BE2C (cell line): ENCODE data around the gene ASCC1.
"Not testable (repeated sequence)": the region's sequence is repeated elsewhere in the genome, so short reads cannot be mapped to it uniquely, and the experiment has no call there.

Experiments
- DNase-seq: peaks from one replicate; pipeline ENCODE4 v3.0.0-alpha.2; 2020
- H3K27me3 ChIP-seq: fragments of 250-450 bp; sonication (Bioruptor Pico); 2 replicates; pipeline ENCODE4 v1.5.1; 2020; ENCODE audit warnings: mild to moderate bottlenecking
- H3K36me3 ChIP-seq: fragments of 250-450 bp; sonication (Bioruptor Pico); 2 replicates; pipeline ENCODE4 v1.5.1; 2020; ENCODE audit warnings: mild to moderate bottlenecking
- H3K4me1 ChIP-seq: fragments of 250-450 bp; sonication (Bioruptor Pico); 2 replicates; pipeline ENCODE4 v1.5.1; 2020
- H3K4me3 ChIP-seq: 2 replicates; pipeline ENCODE4 v1.5.1; 2011; ENCODE audit warnings: low read depth, low read length
- H3K9me3 ChIP-seq: fragments of 250-450 bp; sonication (Bioruptor Pico); 2 replicates; pipeline ENCODE4 v1.5.1; 2020
- TF ChIP-seq, protein P1 (sequence below): IDR thresholded peaks from 2 replicates; pipeline ENCODE4 v1.5.1; 2012; ENCODE audit warnings: mild to moderate bottlenecking, low read depth, low read length

ASCC1 gene

GRCh38 chr10:72146071-72146470 lies 70.0 kb downstream of the ASCC1 start:
- no peaks in the 10 kb centered on the region; the same call in 1 of the 2 replicates for H3K36me3 ChIP-seq
- DNase-seq, result no peak
- H3K27me3 ChIP-seq, result no peaks in the 10 kb centered on the region
- TF ChIP-seq, protein P1, sequence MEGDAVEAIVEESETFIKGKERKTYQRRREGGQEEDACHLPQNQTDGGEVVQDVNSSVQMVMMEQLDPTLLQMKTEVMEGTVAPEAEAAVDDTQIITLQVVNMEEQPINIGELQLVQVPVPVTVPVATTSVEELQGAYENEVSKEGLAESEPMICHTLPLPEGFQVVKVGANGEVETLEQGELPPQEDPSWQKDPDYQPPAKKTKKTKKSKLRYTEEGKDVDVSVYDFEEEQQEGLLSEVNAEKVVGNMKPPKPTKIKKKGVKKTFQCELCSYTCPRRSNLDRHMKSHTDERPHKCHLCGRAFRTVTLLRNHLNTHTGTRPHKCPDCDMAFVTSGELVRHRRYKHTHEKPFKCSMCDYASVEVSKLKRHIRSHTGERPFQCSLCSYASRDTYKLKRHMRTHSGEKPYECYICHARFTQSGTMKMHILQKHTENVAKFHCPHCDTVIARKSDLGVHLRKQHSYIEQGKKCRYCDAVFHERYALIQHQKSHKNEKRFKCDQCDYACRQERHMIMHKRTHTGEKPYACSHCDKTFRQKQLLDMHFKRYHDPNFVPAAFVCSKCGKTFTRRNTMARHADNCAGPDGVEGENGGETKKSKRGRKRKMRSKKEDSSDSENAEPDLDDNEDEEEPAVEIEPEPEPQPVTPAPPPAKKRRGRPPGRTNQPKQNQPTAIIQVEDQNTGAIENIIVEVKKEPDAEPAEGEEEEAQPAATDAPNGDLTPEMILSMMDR, result no peak
- no peak overlapping the region for H3K4me3 ChIP-seq
- no peaks in the 10 kb centered on the region for H3K9me3 ChIP-seq
- peaks cover 4% of the 10 kb centered on the region; the same call in 1 of the 2 replicates for H3K4me1 ChIP-seq

DNA sequence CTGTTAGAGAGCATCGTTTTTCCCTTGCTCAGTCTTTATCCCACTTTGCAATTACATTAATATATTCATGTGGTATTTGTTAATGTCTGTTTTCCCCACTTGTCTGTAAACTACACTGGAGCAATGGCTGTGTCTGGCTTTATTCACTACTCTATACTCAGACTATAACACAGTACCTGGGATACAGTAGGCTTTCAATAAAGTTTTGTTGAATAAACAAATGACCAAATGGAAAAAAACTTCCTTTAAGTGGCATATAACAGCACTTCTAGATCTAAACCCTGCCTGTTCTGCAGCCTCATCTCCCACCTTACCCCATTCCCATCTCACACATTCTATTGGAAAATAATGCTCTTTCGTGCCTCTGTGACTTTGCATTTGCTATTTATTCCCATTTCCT lies 70.4 kb downstream of the ASCC1 start:
- H3K27me3 ChIP-seq, result no peaks in the 10 kb centered on the region
- H3K4me3 ChIP-seq, result no peak overlapping the region
- H3K36me3 ChIP-seq, result no peaks in the 10 kb centered on the region; the same call in 1 of the 2 replicates
- H3K4me1 ChIP-seq, result peaks cover 4% of the 10 kb centered on the region; the same call in 1 of the 2 replicates
- DNase-seq, result no peak
- H3K9me3 ChIP-seq, result no peaks in the 10 kb centered on the region
- TF ChIP-seq, protein P1, result no peak

- TF ChIP-seq, protein P1, result no peak
- H3K9me3 ChIP-seq, result no peaks in the 10 kb centered on the region
- no peaks in the 10 kb centered on the region for H3K4me1 ChIP-seq
- no peaks in the 10 kb centered on the region for H3K27me3 ChIP-seq
- no peak overlapping the region for H3K4me3 ChIP-seq
- no peak for DNase-seq
- H3K36me3 ChIP-seq, result no peaks in the 10 kb centered on the region; the same call in none of the 2 replicates
Observed at GRCh38 chr10:72140850-72141249, 75.2 kb downstream of the ASCC1 start.

DNA sequence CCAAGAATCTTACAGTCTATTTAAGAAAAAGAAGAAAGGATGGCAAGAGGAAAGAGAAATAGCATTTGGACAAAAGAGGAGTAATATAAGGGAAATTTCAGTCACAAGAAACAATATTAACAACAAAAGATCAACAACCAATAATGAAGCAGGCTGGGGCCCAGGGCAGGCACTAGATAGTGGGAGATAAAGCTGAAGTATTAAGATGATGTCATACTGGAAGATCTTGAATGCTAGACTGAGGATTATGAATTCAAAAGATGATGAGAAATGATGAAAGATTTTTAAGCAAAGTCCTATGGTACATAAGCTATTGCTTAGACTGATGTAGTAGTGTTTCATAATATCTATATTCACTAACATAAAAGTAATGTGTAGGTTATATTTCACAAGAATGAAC lies 75.9 kb downstream of the ASCC1 start:
- H3K9me3 ChIP-seq, result no peaks in the 10 kb centered on the region
- H3K4me1 ChIP-seq, result no peaks in the 10 kb centered on the region
- TF ChIP-seq, protein P1, result no peak
- H3K27me3 ChIP-seq, result no peaks in the 10 kb centered on the region
- no peak overlapping the region for H3K4me3 ChIP-seq
- DNase-seq, result no peak
- H3K36me3 ChIP-seq, result no peaks in the 10 kb centered on the region; the same call in none of the 2 replicates

DNA sequence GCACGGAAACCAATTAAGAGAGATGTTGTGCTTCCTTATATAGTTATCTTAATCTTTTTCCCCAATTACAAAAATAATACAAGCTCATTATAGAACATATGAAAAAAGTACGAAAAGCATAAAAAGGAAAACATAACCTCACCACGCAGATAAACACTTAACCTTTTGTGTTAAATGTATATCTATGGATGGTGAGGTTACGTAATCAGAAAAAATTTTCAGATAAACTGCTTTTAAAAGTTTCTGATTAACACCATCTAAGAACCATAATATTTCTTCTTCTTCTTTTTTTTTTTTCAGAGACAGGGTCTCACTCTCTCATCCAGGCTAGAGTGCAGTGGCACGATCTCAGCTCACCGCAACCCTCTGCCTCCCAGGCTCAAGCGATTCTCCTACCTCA lies 78.5 kb downstream of the ASCC1 start:
- TF ChIP-seq, protein P1, result no peak
- no peaks in the 10 kb centered on the region for H3K9me3 ChIP-seq

GRCh38 chr10:72136225-72136624 lies 79.9 kb downstream of the ASCC1 start:
- H3K4me1 ChIP-seq, H3K9me3 ChIP-seq, H3K27me3 ChIP-seq, DNase-seq, H3K36me3 ChIP-seq, H3K4me3 ChIP-seq: not testable (repeated sequence)

More for the DNA sequence above, 78.5 kb downstream of the ASCC1 start:
- no peaks in the 10 kb centered on the region for H3K27me3 ChIP-seq
- H3K4me3 ChIP-seq, result no peak overlapping the region
- H3K36me3 ChIP-seq, result no peaks in the 10 kb centered on the region; the same call in 1 of the 2 replicates
- no peak for DNase-seq
- H3K4me1 ChIP-seq, result no peaks in the 10 kb centered on the region
